HuH-7.5 (cell line): Measurements from ENCODE around the gene PDE7B.
"Not testable (repeated sequence)": the region's sequence is repeated elsewhere in the genome, so short reads cannot be mapped to it uniquely, and the experiment has no call there.

ENCODE experiments used
- DNase-seq: peaks from one replicate; pipeline ENCODE4 v3.0.0; 2011; ENCODE audit warnings: low spot score

Gene PDE7B

GRCh38 chr6:136191606-136192312, 340.3 kb downstream of the PDE7B start:
- DNase-seq, result no peak

DNA sequence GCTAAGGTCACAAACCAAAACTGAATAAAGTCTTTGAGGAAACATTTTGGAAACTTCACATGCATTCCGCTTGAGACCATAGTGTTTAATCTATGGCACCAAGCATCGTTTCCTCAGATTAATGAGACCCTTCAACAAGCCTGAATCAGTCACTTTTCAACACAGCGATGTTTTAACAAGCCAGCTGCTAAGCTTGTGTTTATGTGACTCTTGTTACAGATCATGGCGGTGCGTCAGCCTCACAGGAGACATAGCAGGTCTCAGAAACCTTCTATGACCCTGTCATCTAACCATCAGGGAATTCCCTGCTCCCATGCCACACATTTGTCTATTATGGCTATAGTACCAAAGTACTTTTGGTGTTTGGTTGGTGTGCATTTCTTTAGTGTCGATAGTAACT, 341.4 kb downstream of the PDE7B start:
- no peak for DNase-seq

DNA sequence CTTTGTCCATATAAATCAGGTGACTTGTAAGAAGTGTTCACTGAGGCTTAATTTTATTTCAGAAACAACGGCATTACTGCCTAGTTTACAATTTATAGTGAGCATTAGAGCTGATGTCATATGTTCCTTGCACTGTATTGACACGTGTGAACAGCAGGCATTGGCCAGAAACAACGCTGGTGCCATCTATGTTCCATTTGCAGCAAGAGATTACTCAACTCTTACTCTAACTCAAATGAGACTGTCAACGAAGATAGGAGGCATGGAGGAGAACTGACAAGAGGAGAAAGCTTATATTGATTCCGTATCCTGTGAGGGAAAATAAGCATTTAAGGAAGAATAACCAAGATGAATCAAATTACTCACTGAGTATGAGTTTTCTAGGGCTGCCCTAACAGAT, 350.2 kb downstream of the PDE7B start:
- DNase-seq, result no peak

GRCh38 chr6:136208783-136209182, 357.3 kb downstream of the PDE7B start:
- no peak for DNase-seq

DNA sequence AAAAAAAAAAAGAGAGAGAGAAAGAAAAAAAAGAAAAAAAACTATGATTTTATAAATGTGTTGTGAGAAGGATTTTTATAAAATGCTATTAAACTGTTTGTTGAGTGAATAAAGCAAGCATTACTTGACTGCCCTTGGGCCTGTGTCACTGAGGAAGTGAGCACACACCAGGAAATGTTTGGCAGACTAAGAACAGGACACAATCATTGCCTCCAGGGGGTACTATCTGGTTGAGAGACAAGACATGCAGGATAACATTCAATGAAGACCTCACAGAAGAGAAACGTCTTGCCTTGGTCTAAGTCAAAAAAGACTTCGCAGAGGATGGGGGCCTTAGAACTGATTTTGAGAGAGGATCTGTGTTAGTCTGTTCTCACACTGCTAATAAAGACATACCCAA, 358.0 kb downstream of the PDE7B start:
- DNase-seq, result no peak

GRCh38 chr6:136210398-136211165, 359.1 kb downstream of the PDE7B start:
- DNase-seq, result no peak

GRCh38 chr6:136212608-136213007, 361.1 kb downstream of the PDE7B start:
- no peak for DNase-seq

- DNase-seq, result no peak
Measured at GRCh38 chr6:136213012-136213539, 361.6 kb downstream of the PDE7B start.

GRCh38 chr6:136213853-136214252, 362.4 kb downstream of the PDE7B start:
- no peak for DNase-seq

- no peak for DNase-seq
Measured at GRCh38 chr6:136216503-136217401, 365.3 kb downstream of the PDE7B start.

DNA sequence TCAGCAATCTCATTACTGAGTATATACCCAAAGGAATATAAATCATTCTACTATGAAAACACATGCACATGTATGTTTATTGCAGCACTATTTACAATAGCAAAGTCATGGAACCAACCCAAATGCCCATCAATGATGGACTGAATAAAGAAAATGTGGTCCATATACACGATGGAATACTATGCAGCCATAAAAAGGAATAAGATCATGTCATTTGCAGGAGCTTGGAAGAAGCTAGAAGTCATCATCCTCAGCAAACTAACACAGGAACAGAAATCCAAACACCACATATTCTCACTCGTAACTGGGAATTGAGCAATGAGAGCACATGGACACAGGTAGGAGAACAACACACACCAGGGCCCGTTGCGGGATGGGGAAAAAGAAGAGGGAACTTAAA, 373.5 kb downstream of the PDE7B start:
- DNase-seq, result not testable (repeated sequence)

DNA sequence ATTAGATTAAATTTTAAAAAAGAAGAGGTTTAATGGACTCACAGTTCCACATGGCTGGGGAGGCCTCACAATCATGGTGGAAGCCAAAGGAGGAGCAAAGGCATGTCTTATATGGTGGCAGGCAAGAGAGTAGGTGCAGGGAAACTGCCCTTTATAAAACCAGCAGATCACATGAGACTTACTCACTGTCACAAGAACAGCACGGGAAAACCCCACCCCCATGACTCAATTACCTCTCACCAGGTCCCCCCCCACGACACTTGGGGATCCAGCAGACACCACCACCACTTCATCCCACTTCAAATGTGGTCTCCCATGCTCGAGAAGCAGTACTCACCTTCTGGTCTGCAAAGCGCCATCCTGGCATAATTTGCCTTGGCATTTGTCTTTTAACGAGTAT, 374.0 kb downstream of the PDE7B start:
- no peak for DNase-seq

DNA sequence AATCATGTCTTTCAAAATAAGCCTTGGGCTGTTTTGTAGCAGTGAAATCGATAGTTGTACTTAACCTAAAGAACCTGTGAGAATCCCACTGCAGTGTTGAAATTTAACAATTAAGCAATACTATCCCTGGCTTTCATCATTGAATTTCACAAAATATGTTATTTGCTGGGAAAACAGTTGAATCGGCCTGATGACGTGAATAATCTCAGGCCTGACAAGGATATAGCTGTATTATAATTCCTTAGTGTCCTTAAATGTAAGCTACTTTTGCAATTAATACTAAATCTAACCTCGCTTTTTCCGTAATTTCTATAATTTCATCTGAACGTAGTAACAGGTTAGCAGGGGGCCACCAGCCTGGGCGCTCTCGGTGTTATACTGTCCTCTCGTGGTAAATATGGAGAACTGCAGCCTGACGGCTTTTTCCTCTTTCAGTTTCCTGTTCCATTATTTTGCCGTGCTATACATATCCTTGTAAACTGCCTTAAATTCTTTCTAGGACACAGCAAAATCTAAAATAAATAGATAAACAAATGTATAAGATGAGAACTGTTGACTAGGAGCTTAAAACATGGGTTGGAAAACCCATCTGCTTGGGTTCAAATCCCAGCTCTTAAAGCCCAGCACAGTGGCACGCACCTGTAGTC, 374.6 kb downstream of the PDE7B start:
- DNase-seq, result peak; percentile 29

DNA sequence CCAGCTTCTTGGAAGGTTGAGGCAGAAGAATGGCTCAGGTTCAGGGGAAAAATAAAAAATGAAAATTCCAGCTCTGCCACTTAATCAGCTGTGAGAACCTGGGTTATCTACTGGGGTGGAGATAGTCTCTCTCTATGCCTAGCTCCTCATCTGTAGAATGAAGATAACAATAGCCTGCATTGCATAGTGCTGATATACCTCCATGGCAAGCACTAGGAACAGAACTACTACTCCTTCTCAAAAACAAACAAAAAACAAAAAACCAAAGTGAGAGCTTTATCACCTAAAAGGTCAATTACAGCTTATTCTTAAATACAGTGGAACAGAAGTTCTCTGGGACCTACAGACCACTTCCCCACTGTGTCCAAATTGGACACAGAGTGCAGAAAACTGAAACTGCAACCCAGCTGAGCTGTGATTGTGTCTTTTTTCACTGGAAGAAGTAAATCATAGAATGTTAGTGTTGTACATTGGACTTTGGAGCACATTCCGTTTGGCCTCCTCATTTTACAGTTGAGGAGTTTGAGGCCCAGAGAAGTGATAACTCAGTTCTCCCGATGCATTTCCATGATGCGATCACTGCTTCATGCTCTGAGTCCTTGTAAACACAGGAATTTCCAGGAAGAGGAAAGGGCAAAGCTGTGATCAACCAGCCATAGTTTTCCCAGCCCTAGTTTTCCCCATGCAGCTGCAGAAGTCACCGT, 375.3 kb downstream of the PDE7B start:
- DNase-seq, result no peak

- no peak for DNase-seq
Measured at GRCh38 chr6:136228814-136229213, 377.3 kb downstream of the PDE7B start.

- no peak for DNase-seq
Measured at GRCh38 chr6:136230219-136230853, 378.8 kb downstream of the PDE7B start.

DNA sequence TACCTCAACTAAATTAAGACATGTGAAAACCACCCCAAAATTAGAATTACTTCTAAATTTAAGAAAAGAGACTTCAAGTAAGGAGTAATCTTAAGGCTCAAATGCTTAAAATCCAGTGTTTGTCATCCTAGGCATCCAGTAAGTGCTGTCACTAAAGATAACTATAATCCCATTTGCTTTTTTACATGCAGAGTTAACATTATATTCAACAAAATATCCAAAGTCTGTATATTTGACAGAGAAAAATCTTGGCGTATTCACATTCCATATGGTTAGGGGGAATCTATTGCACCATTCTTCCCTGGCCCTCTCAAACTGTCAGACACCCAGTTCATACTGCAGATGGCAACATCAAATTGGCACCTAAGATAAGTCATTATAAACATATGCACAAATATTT, 381.2 kb downstream of the PDE7B start:
- DNase-seq, result no peak

GRCh38 chr6:136235233-136235564, 383.7 kb downstream of the PDE7B start:
- DNase-seq, result no peak

- DNase-seq, result no peak
Measured at GRCh38 chr6:136236466-136237293, 385.2 kb downstream of the PDE7B start.

DNA sequence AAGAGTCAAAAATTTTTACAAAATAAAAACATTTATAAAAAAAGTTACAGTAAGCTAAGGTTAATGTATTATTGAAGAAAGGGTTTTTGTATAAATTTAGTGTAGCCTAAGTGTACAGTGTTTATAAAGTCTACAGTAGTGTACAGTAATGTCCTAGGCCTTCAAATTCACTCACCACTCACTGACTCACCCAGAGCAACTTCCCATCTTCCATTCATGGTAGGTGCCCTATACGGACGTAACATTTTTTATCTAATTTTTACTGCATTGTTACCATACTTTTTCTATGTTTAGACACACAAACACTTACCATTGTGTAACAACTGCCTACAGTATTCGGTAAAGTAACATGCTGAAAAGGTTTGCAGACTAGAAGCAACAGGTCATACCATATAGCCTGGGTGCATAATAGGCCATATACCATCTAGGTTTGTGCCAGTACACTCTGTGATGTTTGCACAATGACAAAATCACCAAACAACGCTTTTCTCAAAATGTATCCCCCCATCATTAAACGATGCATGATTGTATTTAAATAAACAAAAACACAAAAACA, 392.6 kb downstream of the PDE7B start:
- no peak for DNase-seq
